CMK (cell line): ENCODE measurements around the gene MEX3B.
"Not testable (repeated sequence)": the region's sequence is repeated elsewhere in the genome, so short reads cannot be mapped to it uniquely, and the experiment has no call there.

Experiments used
- DNase-seq: peaks from one replicate; pipeline ENCODE4 v3.0.0-alpha.2; 2010; ENCODE audit warnings: low read depth

MEX3B gene

DNA sequence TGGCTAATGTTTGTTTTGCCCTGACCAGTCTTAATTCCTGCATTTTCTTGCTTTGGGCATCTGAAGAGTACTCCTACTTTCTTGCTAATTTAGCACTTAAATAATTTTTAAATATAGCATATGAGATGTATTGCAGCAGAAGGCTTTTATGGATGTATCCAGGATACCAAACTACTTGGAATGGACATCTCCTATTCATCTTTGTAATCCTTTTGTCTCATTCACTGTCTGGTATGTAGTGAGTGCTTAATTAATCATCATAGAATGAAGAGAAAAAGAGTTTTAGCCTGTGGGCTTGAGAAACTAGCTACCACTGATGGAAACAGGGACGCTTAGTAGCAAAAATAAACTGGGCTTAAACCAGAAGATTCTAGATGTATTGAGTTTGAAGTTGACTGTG, 40.6 kb downstream of the MEX3B start:
- no peak for DNase-seq

DNA sequence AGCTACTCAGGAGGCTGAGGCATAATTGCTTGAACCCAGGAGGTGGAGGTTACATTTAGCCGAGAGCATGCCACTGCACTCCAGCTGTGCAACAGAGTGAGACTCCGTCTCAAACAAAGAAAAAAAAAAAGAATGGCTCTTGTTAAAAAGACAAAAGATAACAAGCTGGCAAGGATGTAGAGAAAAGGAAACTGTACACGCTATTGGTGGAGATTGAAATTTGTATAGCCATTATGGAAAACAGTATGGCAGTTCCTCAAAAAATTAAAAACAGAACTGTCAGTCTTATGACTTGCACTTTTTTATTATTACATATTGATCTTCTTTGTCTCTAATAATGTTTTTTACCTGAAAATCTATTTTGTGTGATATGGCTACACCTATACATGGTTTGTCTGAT, 41.9 kb downstream of the MEX3B start:
- no peak for DNase-seq

DNA sequence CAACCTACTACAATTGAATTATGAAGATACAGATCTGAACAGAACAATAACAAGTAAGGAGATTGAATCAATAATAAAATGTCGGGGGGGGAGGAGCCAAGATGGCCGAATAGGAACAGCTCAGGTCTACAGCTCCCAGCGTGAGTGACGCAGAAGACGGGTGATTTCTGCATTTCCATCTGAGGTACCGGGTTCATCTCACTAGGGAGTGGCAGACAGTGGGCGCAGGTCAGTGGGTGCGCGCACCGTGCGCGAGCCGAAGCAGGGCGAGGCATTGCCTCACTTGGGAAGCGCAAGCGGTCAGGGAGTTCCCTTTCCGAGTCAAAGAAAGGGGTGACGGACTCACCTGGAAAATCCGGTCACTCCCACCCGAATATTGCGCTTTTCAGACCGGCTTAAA, 50.7 kb downstream of the MEX3B start:
- DNase-seq = not testable (repeated sequence)

DNA sequence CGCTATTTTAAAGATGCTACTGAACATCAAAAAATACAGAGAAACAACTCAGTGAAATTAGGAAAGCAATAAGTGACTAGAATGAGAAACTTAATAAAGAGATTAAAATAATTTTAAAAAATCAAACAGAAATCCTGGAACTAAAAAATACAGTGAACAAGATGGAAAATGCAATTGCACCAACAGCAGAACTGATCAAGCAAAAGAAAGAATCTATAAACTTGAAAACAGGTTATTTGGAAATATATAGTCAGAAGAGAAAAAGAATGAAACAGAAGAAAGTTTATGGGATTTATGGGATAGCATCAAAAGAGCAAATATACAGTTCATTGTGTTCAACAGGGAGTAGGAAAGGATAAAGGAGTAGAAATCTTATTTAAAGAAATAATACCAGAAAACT, 53.3 kb downstream of the MEX3B start:
- DNase-seq = no peak
